ENCODE results near the gene IL21R.

DNA sequence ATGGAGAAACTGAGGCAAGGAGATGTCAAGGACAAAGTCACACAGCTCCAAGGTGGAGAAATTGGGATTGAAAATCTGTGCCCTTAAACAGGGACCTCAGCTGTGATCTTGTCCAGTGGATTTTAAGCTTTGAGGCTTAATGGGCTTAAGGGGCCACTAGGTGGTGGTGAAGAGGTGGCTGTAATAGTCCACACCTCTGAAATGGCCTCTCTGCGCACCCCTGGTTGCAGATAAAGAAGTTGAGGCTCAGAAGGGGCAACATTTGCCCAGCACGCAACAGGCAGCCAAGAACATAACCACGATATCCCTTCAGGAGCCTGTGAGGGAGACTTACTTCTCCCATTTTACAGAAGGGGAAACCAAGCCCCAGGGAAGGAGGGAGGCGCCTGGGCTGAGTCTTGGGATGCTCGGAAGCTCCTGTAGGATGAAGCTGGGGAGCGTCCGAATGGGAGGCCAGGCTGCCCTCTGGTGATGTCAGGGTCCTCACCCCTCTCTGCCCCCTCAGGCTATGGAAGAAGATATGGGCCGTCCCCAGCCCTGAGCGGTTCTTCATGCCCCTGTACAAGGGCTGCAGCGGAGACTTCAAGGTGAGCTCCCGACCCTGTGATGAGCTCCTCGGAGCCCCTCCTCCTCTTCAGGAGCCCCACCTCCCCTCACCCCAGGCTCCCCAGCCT is 43.7 kb downstream of the IL21R start:
- TF ChIP-seq OTX1 (CRISPR knock-in tag; IDR thresholded peaks at IDR 0.05), result no peak
- TF ChIP-seq, protein P1, sequence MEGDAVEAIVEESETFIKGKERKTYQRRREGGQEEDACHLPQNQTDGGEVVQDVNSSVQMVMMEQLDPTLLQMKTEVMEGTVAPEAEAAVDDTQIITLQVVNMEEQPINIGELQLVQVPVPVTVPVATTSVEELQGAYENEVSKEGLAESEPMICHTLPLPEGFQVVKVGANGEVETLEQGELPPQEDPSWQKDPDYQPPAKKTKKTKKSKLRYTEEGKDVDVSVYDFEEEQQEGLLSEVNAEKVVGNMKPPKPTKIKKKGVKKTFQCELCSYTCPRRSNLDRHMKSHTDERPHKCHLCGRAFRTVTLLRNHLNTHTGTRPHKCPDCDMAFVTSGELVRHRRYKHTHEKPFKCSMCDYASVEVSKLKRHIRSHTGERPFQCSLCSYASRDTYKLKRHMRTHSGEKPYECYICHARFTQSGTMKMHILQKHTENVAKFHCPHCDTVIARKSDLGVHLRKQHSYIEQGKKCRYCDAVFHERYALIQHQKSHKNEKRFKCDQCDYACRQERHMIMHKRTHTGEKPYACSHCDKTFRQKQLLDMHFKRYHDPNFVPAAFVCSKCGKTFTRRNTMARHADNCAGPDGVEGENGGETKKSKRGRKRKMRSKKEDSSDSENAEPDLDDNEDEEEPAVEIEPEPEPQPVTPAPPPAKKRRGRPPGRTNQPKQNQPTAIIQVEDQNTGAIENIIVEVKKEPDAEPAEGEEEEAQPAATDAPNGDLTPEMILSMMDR (IDR thresholded peaks at IDR 0.05 in 2 of 3, conservative IDR thresholded peaks at IDR 0.05 in 1 of 3; ENCODE audit: insufficient read depth in 2 of 3, low read depth in 1 of 3, low read length in 3 of 3), result 0 out of 6 replicates have a peak, but pooled peaks of 2 of the 3 experiments have one; percentile 5 to 12
- TF ChIP-seq ZNF384 (IDR thresholded peaks at IDR 0.05; ENCODE audit: low read depth, low read length), result no peak
- TF ChIP-seq, protein P2, sequence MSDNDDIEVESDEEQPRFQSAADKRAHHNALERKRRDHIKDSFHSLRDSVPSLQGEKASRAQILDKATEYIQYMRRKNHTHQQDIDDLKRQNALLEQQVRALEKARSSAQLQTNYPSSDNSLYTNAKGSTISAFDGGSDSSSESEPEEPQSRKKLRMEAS (CRISPR knock-in tag; IDR thresholded peaks at IDR 0.05), result no peak
- no peak for TF ChIP-seq NFE2 (IDR thresholded peaks at IDR 0.05; ENCODE audit: low read depth)
- no peak for TF ChIP-seq RBM25 (IDR thresholded peaks at IDR 0.05; ENCODE audit: low read depth, low read length, severe bottlenecking)
- no peak for TF ChIP-seq CCNT2 (IDR thresholded peaks at IDR 0.05; ENCODE audit: borderline replicate concordance, extremely low read depth, insufficient read length, low read depth, low read length)
- no peak for TF ChIP-seq GABPB2 (CRISPR knock-in tag; conservative IDR thresholded peaks at IDR 0.05)
- TF ChIP-seq CHD2 (IDR thresholded peaks at IDR 0.05; ENCODE audit: low read depth, low read length), result no peak
- TF ChIP-seq, protein P3, sequence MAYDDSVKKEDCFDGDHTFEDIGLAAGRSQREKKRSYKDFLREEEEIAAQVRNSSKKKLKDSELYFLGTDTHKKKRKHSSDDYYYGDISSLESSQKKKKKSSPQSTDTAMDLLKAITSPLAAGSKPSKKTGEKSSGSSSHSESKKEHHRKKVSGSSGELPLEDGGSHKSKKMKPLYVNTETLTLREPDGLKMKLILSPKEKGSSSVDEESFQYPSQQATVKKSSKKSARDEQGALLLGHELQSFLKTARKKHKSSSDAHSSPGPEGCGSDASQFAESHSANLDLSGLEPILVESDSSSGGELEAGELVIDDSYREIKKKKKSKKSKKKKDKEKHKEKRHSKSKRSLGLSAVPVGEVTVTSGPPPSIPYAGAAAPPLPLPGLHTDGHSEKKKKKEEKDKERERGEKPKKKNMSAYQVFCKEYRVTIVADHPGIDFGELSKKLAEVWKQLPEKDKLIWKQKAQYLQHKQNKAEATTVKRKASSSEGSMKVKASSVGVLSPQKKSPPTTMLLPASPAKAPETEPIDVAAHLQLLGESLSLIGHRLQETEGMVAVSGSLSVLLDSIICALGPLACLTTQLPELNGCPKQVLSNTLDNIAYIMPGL (CRISPR knock-in tag; IDR thresholded peaks at IDR 0.05), result no peak
